SH-SY5Y (cell line): Measurements from ENCODE around the gene HSD17B3.

Source experiments
- GATA2 ChIP-seq: IDR thresholded peaks from 2 replicates; pipeline ENCODE4 v1.6.1; 2011; ENCODE audit warnings: mild to moderate bottlenecking, low read depth, low read length
- GATA3 ChIP-seq: IDR thresholded peaks from 2 replicates; pipeline ENCODE4 v1.6.1; 2011; ENCODE audit warnings: low read depth, mild to moderate bottlenecking, low read length, moderate library complexity

GRCh38 chr9:96232164-96232538 lies 69.8 kb downstream of the HSD17B3 start:
- TF ChIP-seq GATA3: no peak
- TF ChIP-seq GATA2: no peak
